Measurements from ENCODE around the gene STK32B.

- TF ChIP-seq ZNF121 (tag by site-specific recombination; IDR thresholded peaks at IDR 0.05) = no peak
- no peak for TF ChIP-seq CTCF (tag by site-specific recombination; IDR thresholded peaks at IDR 0.05)
- TF ChIP-seq GLI4 (tag by site-specific recombination; IDR thresholded peaks at IDR 0.05) = no peak
- no peak for TF ChIP-seq ZNF433 (tag by site-specific recombination; IDR thresholded peaks at IDR 0.05; ENCODE audit: low read depth)
- TF ChIP-seq ZNF16 (tag by site-specific recombination; IDR thresholded peaks at IDR 0.05; ENCODE audit: low read depth) = no peak
- no peak for TF ChIP-seq KLF16 (tag by site-specific recombination; IDR thresholded peaks at IDR 0.05)
- TF ChIP-seq ZNF280D (tag by site-specific recombination; IDR thresholded peaks at IDR 0.05) = no peak
- TF ChIP-seq ZNF639 (tag by site-specific recombination; IDR thresholded peaks at IDR 0.05) = no peak
- no peak for TF ChIP-seq ZNF174 (tag by site-specific recombination; IDR thresholded peaks at IDR 0.05)
- TF ChIP-seq HOXC10 (CRISPR knock-in tag; IDR thresholded peaks at IDR 0.05) = no peak
- no peak for TF ChIP-seq ZNF274 (IDR thresholded peaks at IDR 0.05; ENCODE audit: low read length)
- TF ChIP-seq ZNF274 (tag by site-specific recombination; IDR thresholded peaks at IDR 0.05; ENCODE audit: borderline replicate concordance) = no peak
These were observed 161.2 kb downstream of the STK32B start for GRCh38 chr4:5212255-5213013.

Measured in HEK293 (cell line).